CD4-positive, alpha-beta T cell treated with Interleukin-17A for 4 hours (primary cell): ENCODE measurements around the gene UQCC2.

Source experiments
- DNase-seq: peaks from one replicate; pipeline ENCODE4 v3.0.0-alpha.2; 2020; ENCODE audit warnings: mixed read lengths

UQCC2 gene

DNA sequence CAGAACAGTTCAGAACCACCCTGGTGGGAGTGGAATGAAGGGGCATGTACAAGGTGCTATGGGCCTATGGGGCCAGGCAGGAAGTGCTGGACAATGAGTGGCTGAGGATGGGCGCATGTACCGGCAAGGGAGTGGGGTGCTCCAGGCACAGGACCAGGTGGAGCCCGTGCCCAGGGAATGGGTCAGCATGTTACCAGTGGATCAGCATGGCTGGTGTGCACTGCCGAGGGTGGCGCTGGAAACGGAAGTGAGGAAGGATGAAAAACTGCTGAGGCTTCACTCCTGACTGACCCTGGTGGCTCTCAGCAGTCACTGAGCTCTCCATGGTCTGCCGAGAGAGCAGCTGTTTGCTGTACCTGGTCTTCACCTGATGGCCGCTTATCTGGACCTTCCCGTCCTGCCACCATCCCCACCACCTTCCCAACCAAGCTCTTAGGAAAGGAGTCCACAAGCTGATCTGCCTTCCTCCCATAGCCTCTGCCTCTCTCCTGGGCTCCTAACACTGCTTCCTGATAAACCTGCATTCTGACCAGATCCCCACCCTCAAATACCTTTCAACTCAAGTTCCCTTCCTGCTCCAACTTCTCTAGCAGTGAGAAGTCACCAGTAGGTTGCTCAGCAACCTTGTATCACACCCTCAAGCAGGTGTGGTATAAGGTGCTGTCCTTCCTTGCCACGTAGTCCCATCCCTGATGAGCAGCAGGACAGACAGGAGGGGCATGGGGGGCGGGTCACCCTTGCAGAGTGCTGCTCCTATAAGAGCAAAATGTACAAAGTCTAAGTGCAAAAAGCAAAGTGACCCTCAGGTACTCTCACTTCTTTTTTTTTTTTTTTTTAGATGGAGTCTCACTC, 7.1 kb downstream of the UQCC2 start:
- DNase-seq = no peak

- DNase-seq = peak; percentile 33
Measured at GRCh38 chr6:33702345-33702977, 9.0 kb downstream of the UQCC2 start.

DNA sequence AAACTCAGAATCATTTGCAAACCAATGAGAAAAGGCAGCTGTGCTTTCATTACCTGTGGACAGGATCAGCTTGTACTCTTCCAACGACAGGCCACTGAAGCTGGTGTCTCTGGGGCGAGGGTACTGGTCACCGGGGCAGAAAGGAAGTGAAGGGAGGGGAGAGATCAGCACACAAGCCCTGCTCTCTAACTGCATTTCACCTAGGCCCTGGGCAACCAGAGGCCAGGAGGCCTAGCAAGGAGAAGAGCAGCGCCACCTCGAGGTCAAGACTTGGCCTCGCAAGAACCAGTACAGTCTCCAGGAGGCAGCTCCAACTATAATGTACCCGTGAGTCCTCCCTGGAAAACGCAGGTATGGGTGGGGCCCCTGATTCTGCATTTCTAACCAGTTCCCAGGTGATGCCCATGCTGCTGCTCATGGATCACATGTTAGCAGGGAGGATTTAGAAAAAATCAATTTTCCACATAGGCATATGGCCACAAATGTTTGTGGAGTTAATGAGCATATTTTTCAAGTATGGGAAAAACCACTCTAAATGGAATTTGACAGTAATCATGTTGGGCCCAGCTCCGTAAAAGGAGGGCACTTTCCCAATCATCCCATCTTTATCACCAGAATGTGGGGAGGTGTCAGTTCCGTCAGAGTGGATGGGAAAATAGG, 11.0 kb downstream of the UQCC2 start:
- peak; percentile 85 for DNase-seq

GRCh38 chr6:33699739-33700138, 11.8 kb downstream of the UQCC2 start:
- no peak for DNase-seq

DNA sequence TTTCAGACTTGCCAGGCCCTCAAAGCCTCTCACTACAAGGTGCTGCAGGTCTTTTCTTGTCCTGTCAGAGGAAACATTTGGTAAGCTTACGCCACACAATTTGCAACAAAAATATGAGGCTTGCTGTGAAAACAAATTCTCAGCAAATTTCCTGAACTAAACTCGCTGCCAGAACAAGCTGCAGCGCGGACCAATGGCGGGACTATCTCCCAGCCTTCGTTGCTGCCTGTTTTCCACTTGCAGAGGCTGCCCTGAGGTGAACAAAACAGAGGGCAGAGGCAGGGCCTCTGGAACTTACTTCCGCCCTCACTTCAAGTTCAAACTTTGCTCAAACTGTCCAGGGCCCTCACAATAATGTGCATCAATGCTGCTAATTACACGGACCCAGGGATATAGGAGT, 12.4 kb downstream of the UQCC2 start:
- DNase-seq = no peak

- DNase-seq = peak; percentile 34
Measured at GRCh38 chr6:33698494-33698893, 13.0 kb downstream of the UQCC2 start.

DNA sequence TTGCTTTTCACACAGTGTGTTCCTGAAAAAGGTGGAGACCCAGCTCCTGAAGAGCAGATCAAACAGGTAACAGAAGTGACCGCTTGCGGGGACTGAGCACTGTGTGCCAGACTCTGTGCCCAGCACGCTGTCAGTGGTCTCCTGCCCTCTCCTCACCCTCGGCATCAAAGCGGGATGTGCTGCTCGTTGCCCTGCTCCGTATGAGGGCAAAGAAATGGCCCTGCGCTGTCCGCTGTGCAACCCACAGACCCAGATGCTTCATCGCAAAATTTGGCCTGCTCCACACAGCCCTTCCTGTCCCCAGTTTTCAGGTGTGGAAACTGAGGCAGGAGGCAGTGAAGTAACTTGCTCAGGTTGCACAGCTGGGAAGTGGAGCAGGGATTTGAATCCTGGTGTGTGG, 13.7 kb downstream of the UQCC2 start:
- no peak for DNase-seq

DNA sequence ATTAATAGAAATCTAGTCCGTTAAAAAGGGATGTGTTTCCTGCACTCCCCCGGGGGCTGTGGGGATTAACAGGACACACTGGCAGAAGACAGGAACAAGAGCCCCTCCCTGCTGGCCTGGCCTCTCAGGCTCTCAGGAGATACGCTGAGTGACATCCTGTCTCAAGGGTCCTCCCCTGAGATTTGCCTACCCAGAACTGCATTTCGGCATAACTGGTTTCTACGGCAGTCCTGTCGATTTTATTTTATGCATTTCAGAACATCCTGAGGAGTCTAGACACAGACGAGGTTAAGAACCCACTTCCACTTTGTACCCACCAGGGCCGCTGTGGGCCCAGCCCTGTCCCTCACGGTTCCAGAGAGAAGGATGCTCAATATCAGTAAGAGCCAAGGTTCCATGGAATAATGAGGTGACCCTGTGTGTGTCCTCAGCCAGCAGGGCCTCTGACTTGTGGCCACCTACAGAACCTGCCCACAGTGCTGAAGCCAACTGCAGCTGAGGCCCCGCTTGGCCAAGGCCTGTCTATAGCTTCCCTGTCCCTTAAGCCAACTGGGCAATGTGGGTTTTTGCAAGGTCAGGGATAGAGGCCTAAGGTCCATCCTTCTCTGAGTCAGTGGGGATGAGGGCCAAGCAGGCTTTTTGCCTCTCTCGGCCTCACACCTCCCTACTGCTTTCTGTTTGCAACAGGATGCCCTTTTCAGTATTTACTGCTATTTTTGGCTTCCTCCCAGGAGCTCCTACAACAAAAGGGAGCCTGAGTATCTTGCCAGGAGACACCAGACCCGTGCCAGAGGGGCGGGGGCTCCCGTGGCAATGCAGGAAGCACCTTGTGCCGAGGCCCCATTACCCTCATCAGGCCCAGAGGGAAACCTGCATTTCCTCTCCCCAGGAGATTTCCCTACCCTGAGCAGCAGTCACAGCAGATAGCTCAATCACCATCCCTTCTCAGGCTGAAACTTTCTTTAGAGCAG, 14.7 kb downstream of the UQCC2 start:
- peak; percentile 66 for DNase-seq

DNA sequence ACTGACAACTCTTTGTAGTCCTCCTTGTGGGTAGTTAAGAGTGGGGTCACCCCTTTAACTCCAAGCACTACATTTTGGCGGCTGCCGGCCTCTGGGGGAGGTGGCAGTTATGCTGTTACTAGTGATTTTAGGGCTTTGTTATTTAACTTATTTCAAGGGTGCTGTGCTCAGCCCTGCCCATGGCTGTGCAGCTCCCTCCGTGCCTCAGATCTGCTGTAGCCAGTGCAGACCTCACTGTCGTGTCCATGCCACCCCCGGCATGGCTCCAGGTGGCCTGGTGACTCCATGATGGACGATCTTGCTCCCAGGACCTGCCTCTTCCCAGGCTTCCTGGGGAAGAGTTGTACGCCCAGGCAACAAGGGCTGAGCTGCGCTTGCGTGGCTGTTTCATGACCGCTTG, 15.4 kb downstream of the UQCC2 start:
- no peak for DNase-seq

DNA sequence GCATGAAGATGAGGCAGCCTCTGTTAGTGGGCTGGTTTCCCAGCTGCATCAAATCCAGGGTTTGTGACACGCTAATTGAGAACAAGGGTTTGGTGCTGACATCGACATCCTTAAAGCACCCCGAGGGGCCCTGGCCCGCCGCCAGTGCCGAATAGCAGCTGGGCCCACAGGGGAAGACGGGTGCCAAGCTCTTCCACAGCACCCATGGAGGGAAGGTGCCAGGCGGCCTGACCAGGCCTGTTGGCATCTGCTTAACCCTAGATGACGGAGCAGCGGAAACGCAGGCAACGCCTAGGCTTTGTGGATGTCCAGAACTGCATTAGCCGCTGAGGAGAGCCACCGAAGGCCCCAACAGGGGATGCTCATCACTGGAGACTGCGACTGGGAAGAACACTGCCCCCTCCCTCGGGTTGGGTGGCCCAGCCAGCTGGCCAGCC, 16.0 kb downstream of the UQCC2 start:
- no peak for DNase-seq

DNA sequence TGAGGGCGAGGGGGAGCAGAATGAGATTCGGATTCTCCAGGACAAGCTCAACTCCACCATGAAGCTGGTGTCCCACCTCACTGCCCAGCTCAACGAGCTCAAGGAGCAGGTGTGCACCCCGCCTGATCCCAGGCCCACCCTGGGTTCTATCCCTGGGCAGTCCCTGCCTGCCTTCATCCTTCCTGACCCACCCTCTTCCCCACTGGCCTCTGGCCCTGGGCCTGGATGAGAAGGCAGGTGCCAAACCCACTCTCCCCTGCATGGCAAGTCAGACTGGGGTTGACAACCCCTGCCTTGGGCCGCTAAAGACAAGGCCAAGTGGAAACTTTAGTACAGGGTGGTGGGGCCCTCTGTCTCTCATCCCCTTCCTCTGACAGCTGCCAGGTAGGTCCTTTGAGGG, 16.5 kb downstream of the UQCC2 start:
- DNase-seq = no peak

DNA sequence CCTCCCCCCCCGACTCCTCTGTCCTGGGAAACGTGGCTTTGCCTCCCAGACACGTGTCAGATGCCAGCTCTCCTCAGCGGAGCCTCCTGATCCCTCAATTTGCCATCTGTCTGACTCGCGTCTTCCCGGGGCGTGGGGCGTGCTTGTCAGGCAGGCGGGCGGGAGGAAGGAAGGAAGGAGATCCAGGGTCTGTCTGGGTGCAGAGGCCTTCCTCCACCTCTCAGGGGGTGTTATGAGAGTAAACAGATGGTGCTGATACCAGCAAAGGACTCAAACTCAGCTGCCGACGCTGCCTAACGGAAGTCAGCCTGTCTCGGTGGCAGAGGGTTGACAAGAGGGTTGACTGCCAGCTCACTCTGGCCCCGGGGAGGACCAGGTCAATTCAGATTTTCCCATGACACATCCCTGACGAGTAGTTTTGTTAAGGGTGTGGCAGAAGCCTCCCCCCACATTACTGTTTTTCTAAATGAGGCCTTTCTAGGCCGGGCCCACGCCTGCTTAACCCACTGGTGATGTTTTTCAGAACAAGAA, 17.0 kb downstream of the UQCC2 start:
- DNase-seq = peak; percentile 80

DNA sequence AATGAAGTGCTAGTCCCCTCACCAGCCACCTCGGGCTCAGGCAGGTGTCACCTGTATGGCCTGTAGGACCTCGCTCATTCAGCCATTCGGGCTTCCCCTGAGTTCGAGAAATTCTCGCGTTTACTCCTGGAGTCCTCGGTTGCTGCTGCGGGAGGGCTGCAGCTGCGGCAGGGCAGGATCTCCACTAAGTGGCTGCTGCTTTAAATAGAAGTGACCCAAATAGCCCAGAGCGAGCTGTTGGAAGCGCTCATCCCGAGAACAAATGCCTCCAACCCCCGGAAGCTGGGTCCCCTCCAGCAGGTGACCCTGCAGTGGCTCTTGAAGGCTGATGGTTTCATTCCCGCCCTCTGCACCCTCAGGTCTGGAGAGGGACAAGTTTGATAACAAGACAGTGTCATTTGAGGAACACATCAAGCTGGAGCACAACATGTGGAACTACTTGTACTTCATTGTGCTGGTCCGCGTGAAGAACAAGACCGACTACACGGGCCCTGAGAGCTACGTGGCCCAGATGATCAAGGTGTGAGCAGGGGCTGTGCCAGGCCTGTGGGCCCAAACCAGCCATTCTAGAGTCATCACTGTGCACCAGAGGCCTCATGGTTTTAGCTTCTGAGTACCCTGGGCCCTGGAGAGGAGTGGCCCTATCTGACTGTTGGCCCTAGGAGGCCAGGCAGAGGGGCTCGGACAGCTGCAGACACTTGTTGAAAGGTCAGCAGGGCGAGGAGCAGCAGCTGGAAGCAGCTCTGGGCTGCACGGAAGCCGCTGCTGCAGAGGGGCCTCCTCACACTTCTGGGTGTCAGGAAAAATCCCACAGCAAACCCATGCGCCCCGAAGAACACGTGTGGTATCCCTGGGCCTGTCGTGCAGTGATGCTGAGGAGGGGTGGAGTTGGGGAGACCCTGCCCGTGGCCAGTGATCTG, 18.1 kb downstream of the UQCC2 start:
- DNase-seq = no peak

GRCh38 chr6:33692760-33693158, 18.7 kb downstream of the UQCC2 start:
- DNase-seq = peak; percentile 73

- DNase-seq = no peak
Measured at GRCh38 chr6:33692078-33692759, 19.3 kb downstream of the UQCC2 start.

GRCh38 chr6:33691456-33692077, 19.9 kb downstream of the UQCC2 start:
- DNase-seq = no peak

DNA sequence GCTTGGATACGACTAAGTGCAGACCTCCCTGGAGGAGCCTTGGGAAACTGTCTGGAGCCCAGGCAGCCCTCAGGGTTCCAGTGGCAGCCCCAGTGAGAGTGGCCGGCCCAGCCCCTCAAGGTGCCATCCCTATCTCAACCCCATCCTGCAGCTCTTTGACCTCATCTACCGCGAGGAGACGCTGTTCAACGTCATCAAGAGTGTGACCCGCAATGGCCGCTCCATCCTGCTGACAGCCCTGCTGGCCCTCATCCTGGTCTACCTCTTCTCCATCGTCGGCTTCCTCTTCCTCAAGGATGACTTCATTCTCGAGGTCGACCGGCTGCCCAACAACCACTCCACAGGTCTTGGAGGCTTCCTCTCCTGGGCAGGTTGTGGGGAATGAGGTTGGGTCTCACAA, 20.7 kb downstream of the UQCC2 start:
- no peak for DNase-seq

- DNase-seq = no peak
Measured at GRCh38 chr6:33689879-33690278, 21.6 kb downstream of the UQCC2 start.

GRCh38 chr6:33689148-33689494, 22.4 kb downstream of the UQCC2 start:
- DNase-seq = no peak

GRCh38 chr6:33688451-33689147, 22.9 kb downstream of the UQCC2 start:
- DNase-seq = no peak
